ENCODE measurements around the gene RNF126.

- TF ChIP-seq SPI1 (IDR thresholded peaks at IDR 0.05; ENCODE audit: borderline replicate concordance, low read depth) (no peak), CTCF (IDR thresholded peaks at IDR 0.05; ENCODE audit: insufficient read depth, low read length) (no peak), POLR2AphosphoS5 (IDR thresholded peaks at IDR 0.05; ENCODE audit: low read depth) (no peak)
- TF ChIP-seq, protein P1, sequence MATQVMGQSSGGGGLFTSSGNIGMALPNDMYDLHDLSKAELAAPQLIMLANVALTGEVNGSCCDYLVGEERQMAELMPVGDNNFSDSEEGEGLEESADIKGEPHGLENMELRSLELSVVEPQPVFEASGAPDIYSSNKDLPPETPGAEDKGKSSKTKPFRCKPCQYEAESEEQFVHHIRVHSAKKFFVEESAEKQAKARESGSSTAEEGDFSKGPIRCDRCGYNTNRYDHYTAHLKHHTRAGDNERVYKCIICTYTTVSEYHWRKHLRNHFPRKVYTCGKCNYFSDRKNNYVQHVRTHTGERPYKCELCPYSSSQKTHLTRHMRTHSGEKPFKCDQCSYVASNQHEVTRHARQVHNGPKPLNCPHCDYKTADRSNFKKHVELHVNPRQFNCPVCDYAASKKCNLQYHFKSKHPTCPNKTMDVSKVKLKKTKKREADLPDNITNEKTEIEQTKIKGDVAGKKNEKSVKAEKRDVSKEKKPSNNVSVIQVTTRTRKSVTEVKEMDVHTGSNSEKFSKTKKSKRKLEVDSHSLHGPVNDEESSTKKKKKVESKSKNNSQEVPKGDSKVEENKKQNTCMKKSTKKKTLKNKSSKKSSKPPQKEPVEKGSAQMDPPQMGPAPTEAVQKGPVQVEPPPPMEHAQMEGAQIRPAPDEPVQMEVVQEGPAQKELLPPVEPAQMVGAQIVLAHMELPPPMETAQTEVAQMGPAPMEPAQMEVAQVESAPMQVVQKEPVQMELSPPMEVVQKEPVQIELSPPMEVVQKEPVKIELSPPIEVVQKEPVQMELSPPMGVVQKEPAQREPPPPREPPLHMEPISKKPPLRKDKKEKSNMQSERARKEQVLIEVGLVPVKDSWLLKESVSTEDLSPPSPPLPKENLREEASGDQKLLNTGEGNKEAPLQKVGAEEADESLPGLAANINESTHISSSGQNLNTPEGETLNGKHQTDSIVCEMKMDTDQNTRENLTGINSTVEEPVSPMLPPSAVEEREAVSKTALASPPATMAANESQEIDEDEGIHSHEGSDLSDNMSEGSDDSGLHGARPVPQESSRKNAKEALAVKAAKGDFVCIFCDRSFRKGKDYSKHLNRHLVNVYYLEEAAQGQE (IDR thresholded peaks at IDR 0.05; ENCODE audit: insufficient replicate concordance, low read depth): no peak
Measured at GRCh38 chr19:655691-656090, 7.3 kb downstream of the RNF126 start.

All from HL-60 (cell line).